Stimulated activated CD8-positive, alpha-beta memory T cell treated with anti-CD3 and anti-CD28 coated beads, Interleukin-4, amount 100 ng/mL, for 1 hour (primary cell): ENCODE data around the gene GATD1.
A peak's percentile ranks its signal among the peaks of the same experiment; 100 is the strongest.

ENCODE experiments used
- DNase-seq, 2 donors: peaks; one replicate each; pipeline ENCODE4 v3.0.0-alpha.2; 2020; ENCODE audit warnings: low read depth in 2 of 2, low spot score in 1 of 2

GATD1 gene

DNA sequence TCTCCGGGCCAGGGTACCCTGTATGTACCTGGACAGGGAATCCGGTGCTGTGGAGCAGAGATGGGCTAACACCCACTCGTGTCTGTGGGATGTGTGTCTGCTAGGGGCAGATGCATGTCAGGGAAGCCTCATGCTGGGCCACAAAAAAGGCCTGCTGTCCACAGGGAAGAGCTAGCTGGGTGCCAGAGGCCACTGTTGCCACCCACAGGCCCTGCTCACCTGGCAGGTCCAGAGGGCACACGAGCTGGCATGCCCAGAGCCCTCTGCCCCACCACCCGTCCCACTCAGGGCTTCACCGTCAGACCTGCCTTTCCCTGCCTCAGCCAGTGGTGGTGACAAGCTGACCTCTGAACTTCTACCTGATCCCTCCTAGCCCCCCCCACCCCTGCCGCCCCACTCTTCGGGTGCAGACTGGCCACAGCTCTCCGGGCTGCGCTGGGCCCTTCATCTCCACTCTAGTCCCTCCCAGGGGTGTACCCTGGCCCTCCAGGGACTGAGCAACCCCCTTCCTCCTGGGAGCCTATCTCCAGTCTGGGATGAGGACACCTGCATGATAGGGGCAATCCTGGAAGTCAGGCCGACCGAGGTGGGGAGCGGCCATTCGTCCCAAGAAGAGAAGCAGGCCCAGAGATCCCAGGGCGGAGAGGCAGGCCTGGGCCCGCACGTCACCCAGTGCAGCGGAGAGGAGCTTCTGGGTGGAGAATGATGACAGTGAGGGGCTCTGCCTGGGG is 19.4 kb upstream of the GATD1 start:
- DNase-seq = no peak

DNA sequence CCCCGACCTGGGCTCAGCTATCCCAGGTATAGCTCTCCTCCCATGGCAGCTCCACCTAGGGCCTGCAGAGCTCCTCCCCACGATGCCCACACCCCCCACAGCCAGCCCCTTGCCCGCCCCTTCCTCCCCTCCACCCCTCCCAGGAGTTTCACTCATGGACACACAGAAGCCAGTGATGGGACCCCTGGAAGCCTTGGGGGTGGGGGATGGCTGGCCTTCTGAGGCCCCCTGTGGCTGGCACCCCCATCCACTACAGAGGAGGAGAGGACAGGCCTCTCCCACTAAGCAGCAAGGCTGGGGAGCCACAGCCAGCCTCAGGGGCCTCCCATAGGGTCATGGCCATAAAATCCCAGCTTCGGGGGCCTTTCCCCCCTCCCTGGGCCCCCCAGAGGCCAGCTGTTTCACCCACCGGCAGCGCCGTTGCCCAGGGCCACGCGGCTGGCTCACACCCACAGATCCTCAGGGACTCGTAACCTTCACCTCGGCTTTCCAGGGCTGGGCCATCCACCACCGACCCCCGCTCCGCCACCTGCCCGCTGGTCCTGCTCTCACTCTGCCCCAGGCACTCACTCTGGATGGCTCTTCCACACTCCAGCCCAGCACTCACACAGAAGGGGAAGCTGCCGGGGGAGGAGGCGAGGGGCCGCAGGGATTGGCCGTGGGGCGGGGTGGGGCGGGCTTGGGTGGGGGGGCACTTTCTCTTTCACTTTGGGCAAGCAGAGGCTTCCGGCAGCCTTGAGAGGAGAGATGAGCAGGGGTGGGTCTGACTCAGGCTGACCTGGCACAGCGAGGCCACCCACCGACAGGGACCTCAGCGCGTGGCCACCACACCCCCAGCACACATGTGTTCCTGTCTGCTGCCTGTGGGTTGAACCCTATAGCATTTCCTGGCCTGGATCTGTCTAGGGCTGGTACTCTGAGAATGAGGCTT is 18.6 kb upstream of the GATD1 start:
- peak in 1 of 2 donors; percentile 46 for DNase-seq

DNA sequence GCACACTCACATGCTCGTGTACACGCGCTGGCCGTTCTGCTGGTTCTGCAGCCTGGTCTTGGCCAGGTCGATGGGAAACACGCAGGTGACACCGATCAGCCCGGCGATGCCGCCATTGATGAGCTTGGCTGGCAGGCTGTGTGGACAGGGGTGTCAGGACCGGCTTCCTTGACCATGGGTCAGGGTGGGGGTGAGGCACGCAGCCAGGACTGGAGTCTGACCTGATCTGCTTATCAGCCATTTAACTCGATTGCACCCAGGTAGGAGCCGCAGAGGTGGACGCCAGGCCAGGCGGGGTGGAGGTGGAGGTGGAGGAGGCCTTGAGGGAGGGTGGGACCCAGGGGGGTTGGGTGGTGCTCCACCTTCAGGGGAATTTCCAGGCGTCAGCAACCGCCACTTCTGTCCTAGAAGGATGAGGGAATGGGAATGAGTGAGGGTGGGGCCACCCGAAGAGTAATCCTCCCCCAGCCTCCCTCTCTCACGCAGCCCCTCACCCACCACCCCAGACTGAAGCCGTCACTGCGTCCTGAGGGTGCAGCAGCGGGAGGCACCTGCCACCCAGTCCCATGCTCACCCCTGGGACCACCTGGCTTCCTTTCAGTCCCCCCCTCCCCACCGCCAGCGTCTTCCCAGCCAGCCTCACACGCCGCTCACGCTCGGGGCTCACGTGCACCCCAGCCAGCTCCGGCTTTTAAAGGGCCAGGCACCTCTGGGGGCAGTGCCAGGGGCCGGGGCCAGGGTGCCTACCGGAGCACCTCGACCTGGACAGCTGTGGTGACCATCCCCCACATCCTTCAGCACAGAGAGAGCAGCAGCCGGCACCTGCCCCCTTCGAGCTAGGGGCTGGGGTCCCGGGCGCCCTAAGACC is 17.7 kb upstream of the GATD1 start:
- DNase-seq = no peak

DNA sequence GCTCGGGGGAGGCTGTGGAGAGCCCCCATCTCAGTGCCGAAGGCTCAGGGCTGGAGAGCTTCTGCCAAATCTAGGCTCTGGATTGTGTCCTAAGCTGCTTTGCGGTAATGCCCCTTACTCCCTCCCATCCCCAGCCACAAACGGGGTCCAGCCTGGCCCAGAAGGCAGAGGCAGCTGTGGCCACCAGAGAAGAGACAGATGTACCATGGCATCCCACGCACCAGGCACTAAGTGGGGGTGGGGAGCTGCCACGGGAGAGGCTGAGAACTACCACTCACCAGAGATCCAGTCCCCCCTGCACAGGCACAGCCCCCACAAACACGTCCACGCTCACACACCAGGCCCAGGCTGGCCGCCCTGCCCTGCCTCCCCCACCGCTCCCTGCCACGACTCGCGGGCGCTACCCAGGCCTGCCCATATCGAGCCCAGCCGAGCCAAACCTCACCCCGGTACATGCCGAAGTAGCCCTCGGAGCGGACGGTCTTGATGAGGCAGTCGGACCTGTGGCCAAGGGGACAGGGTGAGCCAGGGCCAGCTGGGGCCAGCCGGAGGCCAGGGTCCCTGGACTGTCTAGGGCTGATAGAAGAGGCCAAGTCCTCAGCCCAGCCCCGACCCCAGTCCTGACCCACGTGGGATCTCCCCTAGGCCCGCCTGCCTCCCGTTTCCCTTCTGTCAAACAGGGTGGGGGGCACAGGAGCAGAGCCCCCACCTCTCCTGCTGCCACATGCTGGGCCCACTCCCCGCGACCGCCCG is 16.9 kb upstream of the GATD1 start:
- DNase-seq = no peak

DNA sequence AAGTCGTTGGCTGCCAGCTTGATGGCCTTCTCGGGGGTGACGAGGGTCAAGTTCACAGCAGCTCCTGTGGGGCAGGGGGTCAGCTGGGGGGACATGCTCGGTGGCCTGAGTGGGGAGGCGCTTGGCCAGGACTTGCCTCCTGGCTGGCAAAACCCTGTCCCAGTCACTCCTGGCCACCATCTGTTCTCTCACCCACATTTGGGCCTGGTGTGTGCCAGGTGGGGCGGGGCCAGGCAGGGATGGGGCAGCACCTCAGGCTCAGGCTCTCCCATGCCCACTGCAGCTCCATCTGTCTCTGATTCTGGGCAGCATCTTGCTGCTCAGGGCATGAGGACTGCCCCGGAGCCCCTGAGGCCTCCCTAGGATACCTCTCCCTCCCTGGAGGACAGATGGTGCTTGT is 16.3 kb upstream of the GATD1 start:
- DNase-seq = no peak

DNA sequence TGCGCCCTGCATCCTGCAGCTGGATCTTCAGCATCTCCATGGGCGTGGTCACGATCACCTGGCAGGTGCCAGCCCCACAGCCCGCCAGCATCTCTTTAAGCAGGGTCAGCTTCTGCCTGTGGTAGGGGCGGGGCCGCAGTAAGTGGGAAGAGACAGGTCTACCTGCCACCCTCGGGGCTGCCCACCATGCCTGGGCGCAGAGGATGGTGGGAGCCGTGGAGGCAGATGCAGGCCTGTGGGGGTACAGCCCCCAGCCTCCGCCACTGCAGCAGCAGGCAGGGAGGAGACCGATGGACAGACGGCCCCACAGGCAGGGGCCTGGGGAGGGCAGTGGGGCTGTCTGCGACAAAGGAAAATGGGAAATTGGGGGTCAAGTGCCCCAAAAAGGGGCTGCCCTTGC is 15.6 kb upstream of the GATD1 start:
- DNase-seq = no peak

DNA sequence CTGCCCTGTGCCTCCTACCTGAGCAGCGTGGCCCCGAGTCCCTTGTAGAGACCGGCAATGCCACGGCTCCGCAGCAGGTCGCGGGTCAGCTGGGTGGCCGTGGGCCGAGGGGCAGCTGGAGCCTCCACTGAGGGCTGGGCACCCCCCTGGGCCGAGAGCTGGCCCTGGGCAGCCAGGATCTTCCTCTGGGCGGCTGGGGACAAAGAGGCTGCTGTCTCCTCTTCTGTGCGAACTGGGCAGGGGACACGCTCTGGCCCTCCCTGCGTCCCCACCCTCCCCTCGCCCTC is 15.2 kb upstream of the GATD1 start:
- DNase-seq = no peak

DNA sequence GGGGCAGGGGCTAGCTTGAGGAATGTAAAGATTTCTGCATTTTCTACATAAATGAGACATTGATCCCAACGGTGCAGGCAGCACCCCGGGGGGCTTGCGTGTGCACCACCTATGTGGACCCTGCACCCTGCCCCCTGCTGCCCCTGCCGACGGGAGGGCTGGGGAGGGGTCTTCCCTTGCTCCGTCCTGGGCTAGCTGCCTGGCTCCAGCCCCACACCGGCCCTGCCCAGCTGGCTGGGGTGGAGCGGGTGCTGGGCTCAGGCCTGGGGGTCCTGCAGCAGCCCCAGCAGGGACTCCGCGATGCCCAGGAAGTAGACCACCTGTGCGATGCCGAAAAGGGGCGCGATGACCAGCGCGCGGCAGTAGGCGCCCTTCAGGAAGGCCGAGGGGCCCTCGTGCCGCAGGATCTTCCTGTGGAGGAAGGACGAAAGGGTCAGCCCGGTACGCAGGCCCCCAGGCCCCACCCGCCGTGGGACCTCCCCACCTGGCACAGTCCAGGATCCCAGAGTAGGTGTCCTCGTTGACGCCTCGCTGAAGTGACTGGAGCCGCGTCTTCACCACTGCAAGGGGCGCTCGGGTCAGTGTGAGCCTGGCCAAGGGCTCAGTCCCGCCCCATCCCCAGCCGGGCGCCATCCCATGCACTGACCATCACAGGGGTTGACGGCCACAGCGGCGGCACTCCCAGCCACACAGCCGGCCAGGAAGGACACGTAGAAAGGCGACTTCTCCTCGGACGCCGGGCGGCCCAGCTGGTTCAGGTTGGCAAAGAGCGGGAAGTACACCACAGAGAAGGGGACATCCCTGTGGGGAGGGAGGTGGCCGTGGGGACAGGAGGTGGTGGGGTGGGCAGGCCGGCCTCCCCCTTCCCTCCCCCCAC is 14.6 kb upstream of the GATD1 start:
- DNase-seq = no peak

DNA sequence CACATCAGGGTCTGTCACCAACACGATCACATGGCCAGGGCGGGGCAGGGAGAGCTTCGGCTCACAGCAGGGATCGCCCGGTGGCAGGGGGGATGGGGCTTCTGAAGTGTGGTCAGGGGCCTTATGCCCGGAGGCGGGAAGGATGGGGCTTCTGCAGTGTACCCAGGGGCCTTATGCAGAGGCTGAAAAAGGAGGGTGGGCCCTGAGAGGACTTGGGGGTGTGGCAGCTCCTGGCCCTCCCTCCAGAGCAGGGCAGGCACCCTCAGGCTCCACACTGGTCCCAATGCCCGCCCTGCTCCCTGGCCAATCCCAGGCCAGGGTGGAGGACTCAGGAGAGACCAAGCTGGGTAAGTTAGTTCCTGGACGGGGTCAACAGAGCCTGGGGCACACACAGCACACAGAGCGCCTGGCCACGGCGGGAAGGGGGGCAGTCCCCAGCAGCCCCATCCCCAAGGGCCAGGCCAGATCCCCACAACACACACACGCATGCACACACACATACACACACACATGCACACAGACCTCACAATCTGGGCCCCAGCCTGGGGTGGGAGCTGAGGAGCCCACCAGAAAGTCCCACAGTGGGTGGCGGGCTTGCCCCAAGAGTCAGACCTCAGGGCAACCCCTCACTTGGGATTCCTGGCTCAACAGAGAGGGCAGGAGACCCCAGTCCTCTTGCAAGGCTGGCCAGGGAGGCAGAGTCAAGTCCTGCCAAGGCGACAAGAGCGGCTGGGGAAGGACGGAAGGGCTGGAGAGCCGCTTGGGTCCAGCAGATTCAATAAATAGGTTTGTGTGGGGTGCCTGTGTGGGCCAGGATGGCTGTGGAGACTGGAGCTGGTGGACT is 13.7 kb upstream of the GATD1 start:
- no peak for DNase-seq

DNA sequence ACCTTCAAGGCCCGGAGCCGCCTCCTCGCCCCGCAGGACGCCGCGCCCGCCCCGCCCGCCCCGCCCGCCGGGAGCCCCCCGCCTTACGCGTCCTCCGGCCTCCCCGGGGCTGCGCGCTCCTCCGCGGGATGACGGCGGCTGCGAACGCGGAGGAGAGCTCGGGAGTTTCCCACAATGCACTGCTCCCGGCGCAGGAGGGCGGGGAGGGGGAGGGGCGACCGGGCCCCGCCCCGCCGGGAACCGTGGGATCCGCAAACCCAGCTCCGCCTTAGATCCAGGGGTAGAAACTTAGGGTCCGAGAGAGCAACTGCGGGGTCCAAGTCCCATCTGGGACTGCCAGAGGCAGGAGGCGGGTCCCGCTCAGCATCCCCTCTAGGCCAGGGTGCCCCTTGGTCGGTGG is 12.7 kb upstream of the GATD1 start, which contains the start of gene CEND1:
Gene CEND1 (minus strand): TSS at position 148 of the 400 bp plus-strand sequence. CDS start 1,514 bp downstream, outside the sequence.
- DNase-seq = no peak

DNA sequence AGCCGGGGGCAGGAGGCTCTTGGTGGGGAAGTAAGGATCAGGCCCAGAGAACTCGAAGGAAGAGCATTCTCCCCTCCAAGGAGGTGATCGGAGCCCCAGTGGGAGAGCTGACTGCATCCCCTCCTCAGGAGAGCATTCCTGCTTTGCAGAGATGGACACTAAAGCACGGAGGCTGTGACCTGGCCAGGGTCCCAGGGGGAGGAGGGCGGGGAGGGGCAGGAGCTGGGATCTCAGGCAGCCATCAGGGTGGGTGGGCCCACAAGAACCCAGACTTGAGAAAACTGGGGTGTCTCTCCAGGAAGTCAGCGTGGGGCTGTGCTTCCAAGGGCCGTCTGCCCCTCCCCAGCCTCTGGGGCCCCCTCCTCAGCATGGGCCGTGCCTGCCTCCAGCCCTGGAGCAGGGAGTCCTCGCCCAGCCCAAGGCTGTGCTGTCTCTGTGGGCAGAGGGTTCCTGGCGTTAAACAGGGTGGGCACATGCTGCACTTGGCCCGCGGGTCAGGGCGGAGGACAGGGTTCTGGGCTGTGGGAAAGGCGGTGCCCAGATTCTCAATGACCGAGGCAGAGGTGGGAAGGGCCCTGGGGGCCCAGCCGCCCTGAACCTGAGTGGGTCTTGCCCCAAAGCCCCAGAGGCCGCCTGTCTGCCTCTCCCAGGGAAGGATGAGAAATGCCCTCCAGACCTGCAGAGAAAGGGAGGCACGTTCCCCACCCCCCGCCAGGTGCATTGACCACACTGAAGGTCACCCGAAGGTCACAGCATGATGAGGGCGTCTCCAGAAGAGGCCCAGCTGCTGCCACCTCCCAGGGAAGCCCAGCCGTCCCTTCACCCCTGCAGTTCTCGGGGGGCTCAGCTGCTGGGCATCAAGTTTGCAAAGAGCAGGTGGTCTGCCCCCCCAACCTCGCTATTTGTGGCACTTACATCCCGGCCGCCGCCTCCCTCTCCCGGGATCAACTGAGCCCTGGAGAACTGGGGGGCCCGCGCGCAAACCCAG is 12.0 kb upstream of the GATD1 start:
- no peak for DNase-seq

DNA sequence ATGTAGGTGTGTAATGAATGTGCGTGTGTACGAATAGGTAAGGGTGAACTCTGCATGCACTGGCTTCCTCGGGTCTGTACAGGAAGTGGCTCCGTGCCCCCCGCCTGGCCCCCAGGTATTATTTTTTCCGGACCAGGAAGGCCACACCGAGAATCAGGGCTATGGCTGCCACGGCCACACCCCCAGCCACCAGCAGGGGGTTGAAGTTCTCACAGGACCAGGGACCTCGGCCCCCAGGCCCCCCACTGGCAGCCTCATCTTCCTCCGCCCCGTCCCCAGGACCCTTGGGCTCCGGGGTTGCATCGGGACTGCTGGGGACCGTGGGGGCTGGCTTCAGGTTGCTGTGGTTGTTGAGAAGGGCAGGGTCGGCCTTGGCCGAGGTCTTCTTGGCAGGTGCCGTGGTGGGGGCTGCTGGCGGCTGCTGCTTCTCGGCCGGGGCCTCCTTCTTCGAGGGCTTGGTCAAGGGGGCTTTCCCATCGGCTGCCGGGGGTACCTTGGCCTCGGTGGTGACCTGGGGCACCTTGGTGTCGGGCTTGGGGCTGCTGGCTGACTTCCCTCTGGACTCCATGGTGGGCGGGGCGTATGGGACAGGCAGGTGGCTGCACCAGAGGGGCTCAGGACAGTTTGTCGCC is 10.8 kb upstream of the GATD1 start:
- no peak for DNase-seq

DNA sequence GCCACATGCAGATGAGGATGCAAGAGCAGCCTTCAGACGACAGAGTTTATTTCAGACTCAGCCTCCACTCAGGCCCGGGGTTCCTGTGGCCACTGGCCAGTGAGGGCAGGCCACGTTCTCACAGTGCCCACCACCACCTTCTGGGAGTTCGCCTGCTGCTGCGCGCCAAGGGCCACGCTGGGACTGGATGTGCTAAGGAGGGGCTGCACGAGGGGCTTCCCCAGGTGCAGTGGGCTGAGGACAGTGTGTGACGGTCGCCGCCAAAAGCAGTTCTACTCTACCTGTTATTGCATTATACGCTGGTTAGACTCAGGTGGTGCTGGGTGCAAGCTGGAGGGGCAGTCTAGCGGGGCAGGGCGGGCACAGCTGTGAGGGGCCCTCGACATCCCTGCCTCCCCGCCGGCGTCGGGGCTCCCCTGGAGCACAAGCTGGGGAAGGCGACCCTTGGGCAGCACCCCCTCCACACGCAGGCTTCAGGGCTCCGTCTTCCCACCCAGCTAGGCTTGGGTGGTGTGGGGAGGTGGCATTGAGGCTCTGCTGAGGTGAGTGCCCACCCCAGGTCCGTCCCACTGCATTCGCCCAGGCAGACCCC is 9.9 kb upstream of the GATD1 start:
- no peak for DNase-seq

DNA sequence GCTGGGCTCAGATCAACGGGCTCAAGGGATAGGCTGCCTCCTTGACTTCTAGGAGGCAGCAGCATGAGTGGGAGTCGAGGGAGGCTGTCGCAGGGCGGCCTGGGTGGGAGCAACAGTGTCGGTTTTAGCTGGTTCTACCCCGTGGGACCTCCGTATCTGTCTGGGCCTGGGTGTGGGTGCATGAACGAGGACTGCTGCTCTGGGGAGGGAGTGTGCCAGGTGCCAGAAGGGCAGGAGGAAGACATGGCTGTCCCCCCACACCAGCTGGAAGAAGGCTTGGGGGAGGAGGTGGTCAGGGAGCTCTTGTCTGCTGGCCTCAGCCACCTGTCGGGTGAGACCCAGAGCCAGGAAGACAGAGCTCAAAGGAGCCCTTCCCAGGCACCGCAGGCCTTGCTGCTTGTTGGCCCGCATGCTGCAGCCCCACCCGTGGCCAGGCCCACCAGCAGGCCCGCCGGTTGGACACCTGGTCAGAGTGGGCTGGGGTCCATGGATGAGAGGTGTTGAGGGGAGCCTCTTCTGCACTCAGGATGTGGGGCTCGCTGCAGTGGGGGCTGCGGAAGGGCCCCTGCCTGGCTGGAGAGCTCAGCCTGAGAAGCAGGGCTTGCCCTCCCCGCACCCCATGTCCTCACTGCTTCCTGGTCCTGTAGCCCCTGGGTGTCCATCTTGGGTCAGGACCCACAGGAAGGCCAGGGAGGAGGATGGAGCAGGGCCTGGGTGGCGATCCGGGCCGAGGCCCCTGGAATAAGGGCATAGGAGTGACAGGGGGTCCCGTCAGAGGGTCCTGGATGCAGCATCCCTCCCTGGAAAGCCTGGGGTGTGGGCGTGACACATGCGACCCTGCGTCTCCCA is 9.2 kb upstream of the GATD1 start:
- DNase-seq = no peak

DNA sequence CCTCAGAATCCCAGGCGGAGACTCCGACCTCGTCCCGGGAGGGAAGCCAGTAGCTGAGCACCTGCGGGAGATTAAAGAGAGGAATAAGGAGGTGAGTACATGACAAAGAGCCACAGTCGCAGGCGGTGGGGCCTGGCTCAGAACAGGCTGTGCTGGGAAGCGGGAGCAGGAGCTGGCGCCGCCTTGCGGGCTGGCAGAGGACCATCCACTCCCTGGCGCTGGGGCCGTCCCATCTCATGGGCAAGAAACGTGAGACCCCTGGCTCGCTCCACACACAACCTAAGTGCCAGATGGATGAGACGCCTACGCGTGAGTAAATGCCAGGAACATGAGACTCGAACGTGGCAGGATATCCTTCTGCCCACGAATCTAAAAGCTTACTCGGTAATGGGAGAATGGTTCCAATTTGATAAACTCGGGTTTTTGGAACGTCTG is 6.3 kb upstream of the GATD1 start:
- DNase-seq = no peak
